ENCODE data around the gene TACC3. TPM values are rescaled to one million over a fixed set of nuclear protein-coding genes. Genes with fewer than 3 reads are reported as not detected.
"Not testable (repeated sequence)": the region's sequence is repeated elsewhere in the genome, so short reads cannot be mapped to it uniquely, and the experiment has no call there.

The TACC3 gene
- total RNA-seq, 3 donors from 2014 or later = 4.1 to 7.8 (median 4.9) TPM

GRCh38 chr4:1690698-1691097, 30.6 kb upstream of the TACC3 start:
- Histone ChIP-seq H3K4me3 (no peak overlapping the region), H3K27ac (no peak overlapping the region), H3K36me3 (no peaks in the 10 kb centered on the region), H3K4me1 (no peaks in the 10 kb centered on the region), H3K27me3 (no peaks in the 10 kb centered on the region), H3K9me3 (no peaks in the 10 kb centered on the region)
- intact Hi-C loops (cut with DNase I; ENCODE audit: low total_unique reads) = no loop called here
- DNase-seq (ENCODE audit: low spot score in 2 of 2) = no peak
- TF ChIP-seq POLR2AphosphoS5 (IDR thresholded peaks at IDR 0.05) = no peak
- TF ChIP-seq POLR2A (IDR thresholded peaks at IDR 0.05) = no peak
- TF ChIP-seq CTCF (IDR thresholded peaks at IDR 0.05) = no peak

GRCh38 chr4:1691737-1692373, 29.5 kb upstream of the TACC3 start:
- Histone ChIP-seq H3K9me3 (no peaks in the 10 kb centered on the region), H3K27me3 (no peaks in the 10 kb centered on the region), H3K4me3 (no peak overlapping the region), H3K27ac (no peak overlapping the region), H3K36me3 (no peaks in the 10 kb centered on the region), H3K4me1 (no peaks in the 10 kb centered on the region)
- DNase-seq (ENCODE audit: low spot score in 2 of 2) = no peak
- TF ChIP-seq POLR2A (IDR thresholded peaks at IDR 0.05) (no peak), POLR2AphosphoS5 (IDR thresholded peaks at IDR 0.05) (no peak), CTCF (IDR thresholded peaks at IDR 0.05) (no peak)
- intact Hi-C loops (cut with DNase I; ENCODE audit: low total_unique reads) = no loop called here

GRCh38 chr4:1693131-1693896, 28.0 kb upstream of the TACC3 start:
- Histone ChIP-seq H3K27ac (no peak overlapping the region), H3K27me3 (no peaks in the 10 kb centered on the region), H3K4me3 (no peak overlapping the region), H3K9me3 (no peaks in the 10 kb centered on the region), H3K36me3 (no peaks in the 10 kb centered on the region), H3K4me1 (no peaks in the 10 kb centered on the region)
- intact Hi-C loops (cut with DNase I; ENCODE audit: low total_unique reads) = no loop called here
- TF ChIP-seq POLR2AphosphoS5 (IDR thresholded peaks at IDR 0.05) = no peak
- TF ChIP-seq CTCF (IDR thresholded peaks at IDR 0.05) = peak; percentile 72 to 88 (median 83)
- TF ChIP-seq POLR2A (IDR thresholded peaks at IDR 0.05) = no peak
- peak; percentile 62 to 83 for DNase-seq (ENCODE audit: low spot score in 2 of 2)

GRCh38 chr4:1695913-1696312, 25.4 kb upstream of the TACC3 start:
- no peaks in the 10 kb centered on the region for H3K9me3 ChIP-seq
- H3K36me3 ChIP-seq = no peaks in the 10 kb centered on the region
- intact Hi-C loops (cut with DNase I; ENCODE audit: low total_unique reads) = no loop called here
- no peak for DNase-seq (ENCODE audit: low spot score in 2 of 2)
- H3K27me3 ChIP-seq = no peaks in the 10 kb centered on the region
- no peak overlapping the region for H3K4me3 ChIP-seq
- H3K4me1 ChIP-seq = no peaks in the 10 kb centered on the region
- TF ChIP-seq POLR2A (IDR thresholded peaks at IDR 0.05) (no peak), CTCF (IDR thresholded peaks at IDR 0.05) (no peak), POLR2AphosphoS5 (IDR thresholded peaks at IDR 0.05) (no peak)
- H3K27ac ChIP-seq = no peak overlapping the region

- H3K27ac ChIP-seq; H3K36me3 ChIP-seq; intact Hi-C loops (cut with DNase I; ENCODE audit: low total_unique reads); H3K9me3 ChIP-seq; DNase-seq (ENCODE audit: low spot score in 2 of 2); H3K4me1 ChIP-seq; H3K4me3 ChIP-seq; H3K27me3 ChIP-seq: not testable (repeated sequence)
Observed at GRCh38 chr4:1701671-1702070, 19.6 kb upstream of the TACC3 start.
